Adrenal gland (tissue), 12 donors: Measurements from ENCODE around the gene SOX12. TPM values are rescaled to one million over a fixed set of nuclear protein-coding genes. Genes with fewer than 3 reads are reported as not detected.

Source experiments
- DNase-seq, 7 donors: peaks; one replicate each; pipeline ENCODE4 v3.0.0-alpha.2; 2019 to 2020
- H3K27ac ChIP-seq, 5 donors: fragments of 200-600 bp; sonication (generic) in 4 of 5; 1 replicate in 3 of 5; 2 replicates in 2 of 5; pipeline versions ENCODE4 v1.5.1 to v1.8.0; 2016 to 2020; ENCODE audit warnings: mild to moderate bottlenecking in 1 of 5
- H3K27me3 ChIP-seq: fragments of 200-600 bp; 2 replicates; pipeline ENCODE4 v1.8.0; 2021
- H3K36me3 ChIP-seq, 2 donors: fragments of 200-600 bp; replicated peaks in 1 of 2; 1 replicate in 1 of 2; 2 replicates in 1 of 2; pipeline versions ENCODE4 v1.5.1 to v1.8.0; 2018 to 2022
- H3K4me1 ChIP-seq, 2 donors: fragments of 200-600 bp; replicated peaks in 1 of 2; 1 replicate in 1 of 2; 2 replicates in 1 of 2; pipeline versions ENCODE4 v1.5.1 to v1.8.0; 2018 to 2021
- H3K4me3 ChIP-seq, 4 donors: fragments of 200-600 bp; sonication (generic) in 3 of 4; one replicate each; pipeline ENCODE4 v1.5.1; 2016 to 2018
- H3K9me3 ChIP-seq, 3 donors: fragments of 200-600 bp; sonication (generic) in 1 of 3; replicated peaks in 1 of 3; 1 replicate in 2 of 3; 2 replicates in 1 of 3; pipeline versions ENCODE4 v1.5.1 to v1.8.0; 2016 to 2021
- POLR2A ChIP-seq, 2 donors: fragments of 450-650 bp; IDR thresholded peaks; one replicate each; pipeline ENCODE4 v1.6.1; 2017; ENCODE audit warnings: antibody characterized with exemption in 2 of 2, mild to moderate bottlenecking in 2 of 2, moderate library complexity in 1 of 2
- WGBS, 4 donors: extraction: QIAGEN DNeasy Blood & Tissue Kit in 2 of 4; methylation state at CpG; one replicate each; pipeline versions ENCODE4 v1.1.5 to v1.1.7; 2013 to 2017; 5-methylcytosine and 5-hydroxymethylcytosine counted together
- intact Hi-C, 2 donors: fragments of 100-400 bp; cut with DNase I; formaldehyde crosslinking; loops; one replicate each; pipeline versions ENCODE4 v1.14.1 to v1.15.0; 2022 to 2023
- polyA plus RNA-seq, 3 donors: library from polyadenylated mRNA; stranded (reverse); fragments of 200-250 nt in 2 of 3; fragments of 350-450 nt in 1 of 3; fragmentation: Illumina TruSeq in 1 of 3; extraction: RNeasy Lipid Tissue Mini Kit (QIAGEN cat#74804) in 1 of 3; gene quantifications; one replicate each; pipeline ENCODE4 v1.2.3, GENCODE V29; 2013 to 2014
- total RNA-seq, 9 donors: library from RNA; depleted of rRNA in 4 of 9; stranded (reverse); fragments of >200 nt in 4 of 9; fragments of 120-200 nt in 1 of 9; fragmentation: NEBNext Ultra II Directional in 1 of 9; extraction: Animal tissue kit (Norgen Biotek cat#: 25700) in 1 of 9; gene quantifications; one replicate each; pipeline versions ENCODE4 v1.1.0 to v1.2.4, GENCODE V29; 2013 to 2023
- TF ChIP-seq, protein P1 (sequence below), 6 experiments: fragments of 450-650 bp in 4 of 6; fragments of 200-600 bp in 2 of 6; sonication (generic) in 1 of 6; IDR thresholded peaks; 1 replicate in 5 of 6; 2 replicates in 1 of 6; pipeline versions ENCODE4 v1.5.1 to v1.8.0; 2016 to 2021; ENCODE audit warnings: antibody characterized with exemption in 6 of 6, mild to moderate bottlenecking in 2 of 6, moderate library complexity in 1 of 6
- donor health status: healthy with polysubstance abuse.
- donor health status: Bipolar disorder and iron deficiency.
- donor health status: DM: yes; HTN: yes; CAD: no.
- donor health status: DM: no; HTN: no; CAD: no.
- donor health status: DM: no; HTN: no; CAD: no.
- donor health status: DM: yes; HTN: yes; CAD: no.

SOX12 gene
- total and polyA plus RNA-seq, 12 donors: 2.0 to 38.8 (median 11.2) TPM

GRCh38 chr20:286508-286907 is 38.8 kb upstream of the SOX12 start:
- H3K4me1 ChIP-seq: peaks cover 10 to 15% of the 10 kb centered on the region in 2 donors
- H3K36me3 ChIP-seq: no peaks in the 10 kb centered on the region
- no peak overlapping the region for H3K27ac ChIP-seq
- intact Hi-C loops: loop anchor here in 1 of 2 donors (10.0 kb wide), 1 partner anchor 48 kb away; no protein-coding TSS in a partner anchor
- WGBS, 4 donors: 79 to 91% (median 88%) methylated on average over 2 of the region's 2 CpGs
- TF ChIP-seq, protein P1, sequence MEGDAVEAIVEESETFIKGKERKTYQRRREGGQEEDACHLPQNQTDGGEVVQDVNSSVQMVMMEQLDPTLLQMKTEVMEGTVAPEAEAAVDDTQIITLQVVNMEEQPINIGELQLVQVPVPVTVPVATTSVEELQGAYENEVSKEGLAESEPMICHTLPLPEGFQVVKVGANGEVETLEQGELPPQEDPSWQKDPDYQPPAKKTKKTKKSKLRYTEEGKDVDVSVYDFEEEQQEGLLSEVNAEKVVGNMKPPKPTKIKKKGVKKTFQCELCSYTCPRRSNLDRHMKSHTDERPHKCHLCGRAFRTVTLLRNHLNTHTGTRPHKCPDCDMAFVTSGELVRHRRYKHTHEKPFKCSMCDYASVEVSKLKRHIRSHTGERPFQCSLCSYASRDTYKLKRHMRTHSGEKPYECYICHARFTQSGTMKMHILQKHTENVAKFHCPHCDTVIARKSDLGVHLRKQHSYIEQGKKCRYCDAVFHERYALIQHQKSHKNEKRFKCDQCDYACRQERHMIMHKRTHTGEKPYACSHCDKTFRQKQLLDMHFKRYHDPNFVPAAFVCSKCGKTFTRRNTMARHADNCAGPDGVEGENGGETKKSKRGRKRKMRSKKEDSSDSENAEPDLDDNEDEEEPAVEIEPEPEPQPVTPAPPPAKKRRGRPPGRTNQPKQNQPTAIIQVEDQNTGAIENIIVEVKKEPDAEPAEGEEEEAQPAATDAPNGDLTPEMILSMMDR (IDR thresholded peaks at IDR 0.05): no peak
- no peak for TF ChIP-seq POLR2A (IDR thresholded peaks at IDR 0.05)
- no peak for DNase-seq
- no peaks in the 10 kb centered on the region for H3K27me3 ChIP-seq
- H3K9me3 ChIP-seq: no peaks in the 10 kb centered on the region
- no peak overlapping the region for H3K4me3 ChIP-seq

DNA sequence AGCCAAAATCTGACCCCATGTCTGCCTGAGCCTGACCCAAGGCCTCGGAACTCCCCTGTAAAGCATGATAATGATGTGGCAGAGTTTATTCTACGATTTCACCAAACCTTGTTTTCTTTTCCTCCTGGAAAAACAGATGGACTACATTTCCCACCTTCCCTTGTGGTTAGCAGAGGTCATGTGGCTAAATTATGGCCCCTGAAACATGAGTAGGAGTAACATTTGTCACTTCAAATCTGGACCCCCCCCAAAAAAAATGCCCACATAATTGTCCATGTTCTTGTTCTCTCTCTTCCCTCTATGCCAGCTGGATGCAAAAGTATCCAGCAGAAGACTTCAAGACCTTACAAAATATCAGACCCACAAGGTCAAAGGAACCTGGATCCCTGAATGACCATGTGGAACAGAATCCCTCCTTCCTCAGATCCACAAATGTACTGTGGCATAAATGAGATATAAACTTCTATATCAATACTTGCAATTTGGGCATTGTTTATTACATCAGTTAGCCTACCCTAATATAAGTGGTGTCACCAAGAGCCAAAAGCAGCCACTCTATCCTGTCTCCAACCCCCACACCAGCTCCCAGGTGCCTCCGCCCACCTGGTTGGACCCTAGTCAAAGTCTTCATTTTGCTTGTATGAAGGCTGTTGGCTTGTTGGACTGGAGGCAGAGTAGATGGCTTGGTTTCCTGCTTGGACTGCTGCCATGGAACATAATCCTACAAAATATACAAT is 36.2 kb upstream of the SOX12 start:
- H3K4me1 ChIP-seq: peaks cover 10 to 15% of the 10 kb centered on the region in 2 donors
- intact Hi-C loops: loop anchor here in 1 of 2 donors (10.0 kb wide), 1 partner anchor 46 kb away; no protein-coding TSS in a partner anchor
- H3K4me3 ChIP-seq: peak overlapping the region in 2 of 4 donors; percentile 50 to 72
- H3K36me3 ChIP-seq: no peaks in the 10 kb centered on the region
- WGBS, 4 donors: 78 to 98% (median 82%) methylated on average over 3 of the region's 3 CpGs
- no peak overlapping the region for H3K27ac ChIP-seq
- TF ChIP-seq POLR2A (IDR thresholded peaks at IDR 0.05): no peak
- TF ChIP-seq, protein P1 (IDR thresholded peaks at IDR 0.05): no peak
- no peak for DNase-seq
- H3K9me3 ChIP-seq: no peaks in the 10 kb centered on the region
- no peaks in the 10 kb centered on the region for H3K27me3 ChIP-seq

DNA sequence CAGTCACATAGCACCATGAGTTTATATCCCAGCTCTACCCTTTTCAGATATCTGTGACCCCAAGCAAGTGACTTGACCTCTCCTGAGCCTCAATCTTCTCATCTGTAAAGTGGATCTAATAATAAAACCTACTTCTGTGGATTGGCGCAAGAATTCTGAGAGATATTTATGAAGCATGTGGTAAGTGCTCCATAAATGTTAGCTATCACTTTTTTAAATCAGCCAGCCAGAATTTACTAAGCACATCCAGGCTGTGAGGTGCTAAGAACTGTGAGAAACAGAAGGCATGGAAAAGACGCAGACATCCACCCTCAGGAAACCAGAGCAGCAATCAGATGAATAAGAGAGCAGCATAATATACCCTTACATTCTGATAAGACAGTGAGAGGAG is 35.7 kb upstream of the SOX12 start:
- Histone ChIP-seq H3K27ac (peak overlapping the region in 4 of 5 donors; percentile 56 to 84 (median 74)), H3K4me3 (peak overlapping the region in 3 of 4 donors; percentile 50 to 72 (median 54)), H3K36me3 (no peaks in the 10 kb centered on the region), H3K9me3 (no peaks in the 10 kb centered on the region), H3K4me1 (peaks cover 10 to 15% of the 10 kb centered on the region in 2 donors), H3K27me3 (no peaks in the 10 kb centered on the region)
- TF ChIP-seq, protein P1 (IDR thresholded peaks at IDR 0.05): no peak
- no peak for TF ChIP-seq POLR2A (IDR thresholded peaks at IDR 0.05)
- WGBS, 4 donors: 42 to 53% (median 46%) methylated on average over 2 of the region's 2 CpGs
- DNase-seq: no peak
- intact Hi-C loops: loop anchor here in 1 of 2 donors (10.0 kb wide), 1 partner anchor 45 kb away; no protein-coding TSS in a partner anchor

DNA sequence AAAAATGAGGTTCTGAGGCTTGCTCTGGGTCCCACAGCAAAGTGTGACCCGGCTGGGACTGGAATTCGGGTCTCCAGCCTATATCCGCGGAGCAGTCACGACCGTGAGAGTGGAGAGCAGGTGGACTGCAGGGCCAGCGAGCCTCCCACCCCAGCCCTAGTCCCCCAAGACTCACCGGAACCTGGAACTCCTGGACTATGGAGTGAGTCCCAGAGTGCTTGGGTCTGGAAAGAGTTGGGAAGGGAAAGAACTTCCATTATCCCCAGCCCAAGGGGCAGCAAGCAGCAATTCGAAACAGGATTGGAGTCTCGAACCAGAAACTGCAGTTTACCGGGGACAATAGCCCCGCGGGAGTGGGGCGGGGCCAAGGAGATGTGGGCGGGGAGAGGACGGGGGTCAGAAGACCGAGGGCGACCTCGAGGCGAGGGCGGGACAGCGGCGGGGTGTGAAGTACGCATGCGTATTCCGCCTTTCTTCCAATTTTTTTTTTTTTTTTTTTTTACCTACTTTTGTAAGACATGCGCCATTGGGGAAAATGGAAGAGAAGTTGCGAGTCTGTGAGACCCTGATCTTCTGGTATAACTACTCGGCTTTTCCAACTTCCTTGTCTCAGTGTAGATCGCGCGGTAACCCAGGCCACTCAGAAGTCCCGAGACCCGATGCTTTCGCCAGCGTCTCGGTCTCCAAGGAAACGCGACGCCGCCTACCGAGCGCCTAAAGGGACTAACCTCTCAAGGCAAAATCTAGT is 35.1 kb upstream of the SOX12 start, which contains the start of gene C20orf96:
TSS of gene C20orf96 (minus strand) at position 667 of the 748 bp plus-strand sequence. CDS start at position 527, 140 bp downstream.
- no peaks in the 10 kb centered on the region for H3K9me3 ChIP-seq
- intact Hi-C loops: no loop called here
- peak; percentile 93 to 96 (median 95) for DNase-seq
- H3K4me3 ChIP-seq: peak within 1 kb of the TSS in 3 of 4 donors; percentile 50 to 72 (median 54)
- H3K27ac ChIP-seq: peak within 1 kb of the TSS; percentile 54 to 84 (median 67)
- WGBS, 4 donors: 0% methylated on average over 41 to 43 of the region's 43 CpGs
- H3K4me1 ChIP-seq: peaks cover 10 to 15% of the 10 kb centered on the region in 2 donors
- no peaks in the 10 kb centered on the region for H3K27me3 ChIP-seq
- TF ChIP-seq, protein P1 (IDR thresholded peaks at IDR 0.05): peak; percentile 14 to 63 (median 38)
- no peak for TF ChIP-seq POLR2A (IDR thresholded peaks at IDR 0.05)
- no peaks in the 10 kb centered on the region for H3K36me3 ChIP-seq
